ENCODE results near the gene CEP70.
"Not testable (repeated sequence)": the region's sequence is repeated elsewhere in the genome, so short reads cannot be mapped to it uniquely, and the experiment has no call there.

Gene CEP70

GRCh38 chr3:138594935-138595610, 1.0 kb upstream of the CEP70 start:
- peak overlapping the region; percentile 91 for H3K4me3 ChIP-seq (ENCODE audit: low read length)
- DNase-seq (ENCODE audit: low read depth, low spot score) = no peak

GRCh38 chr3:138593488-138594149, 441 bp downstream of the CEP70 start:
- DNase-seq (ENCODE audit: low read depth, low spot score) = no peak
- H3K4me3 ChIP-seq (ENCODE audit: low read length) = peak overlapping the region; percentile 91

- DNase-seq (ENCODE audit: low read depth, low spot score) = no peak
- peak overlapping the region; percentile 91 for H3K4me3 ChIP-seq (ENCODE audit: low read length)
Measured at GRCh38 chr3:138591392-138591791, 2.7 kb downstream of the CEP70 start.

- H3K4me3 ChIP-seq (ENCODE audit: low read length) = no peak overlapping the region
- no peak for DNase-seq (ENCODE audit: low read depth, low spot score)
Measured at GRCh38 chr3:138588445-138588844, 5.6 kb downstream of the CEP70 start.

GRCh38 chr3:138587374-138587773, 6.7 kb downstream of the CEP70 start:
- H3K4me3 ChIP-seq (ENCODE audit: low read length) = no peak overlapping the region
- DNase-seq (ENCODE audit: low read depth, low spot score) = no peak

GRCh38 chr3:138578961-138579574, 15.0 kb downstream of the CEP70 start:
- DNase-seq (ENCODE audit: low read depth, low spot score) = peak; percentile 84
- peak overlapping the region; percentile 42 for H3K4me3 ChIP-seq (ENCODE audit: low read length)

GRCh38 chr3:138578141-138578540, 15.9 kb downstream of the CEP70 start:
- peak overlapping the region; percentile 42 for H3K4me3 ChIP-seq (ENCODE audit: low read length)
- peak; percentile 96 for DNase-seq (ENCODE audit: low read depth, low spot score)

GRCh38 chr3:138573138-138573537, 20.9 kb downstream of the CEP70 start:
- no peak for DNase-seq (ENCODE audit: low read depth, low spot score)

GRCh38 chr3:138569624-138570023, 24.4 kb downstream of the CEP70 start:
- H3K4me3 ChIP-seq (ENCODE audit: low read length); DNase-seq (ENCODE audit: low read depth, low spot score): not testable (repeated sequence)

More at GRCh38 chr3:138573138-138573537, 20.9 kb downstream of the CEP70 start:
- H3K4me3 ChIP-seq (ENCODE audit: low read length) = no peak overlapping the region

- no peak overlapping the region for H3K4me3 ChIP-seq (ENCODE audit: low read length)
- no peak for DNase-seq (ENCODE audit: low read depth, low spot score)
Measured at GRCh38 chr3:138569090-138569489, 25.0 kb downstream of the CEP70 start.

GRCh38 chr3:138567403-138567802, 26.7 kb downstream of the CEP70 start:
- H3K4me3 ChIP-seq (ENCODE audit: low read length) = no peak overlapping the region
- DNase-seq (ENCODE audit: low read depth, low spot score) = no peak

- H3K4me3 ChIP-seq (ENCODE audit: low read length); DNase-seq (ENCODE audit: low read depth, low spot score): not testable (repeated sequence)
Measured at GRCh38 chr3:138566293-138566692, 27.8 kb downstream of the CEP70 start.

GRCh38 chr3:138562902-138563301, 31.2 kb downstream of the CEP70 start:
- H3K4me3 ChIP-seq (ENCODE audit: low read length); DNase-seq (ENCODE audit: low read depth, low spot score): not testable (repeated sequence)

- DNase-seq (ENCODE audit: low read depth, low spot score) = no peak
- H3K4me3 ChIP-seq (ENCODE audit: low read length) = no peak overlapping the region
Measured at GRCh38 chr3:138560501-138560900, 33.6 kb downstream of the CEP70 start.

GRCh38 chr3:138559134-138559533, 34.9 kb downstream of the CEP70 start:
- no peak for DNase-seq (ENCODE audit: low read depth, low spot score)

GRCh38 chr3:138554775-138555174, 39.3 kb downstream of the CEP70 start:
- not testable (repeated sequence) for H3K4me3 ChIP-seq (ENCODE audit: low read length); DNase-seq (ENCODE audit: low read depth, low spot score)

More at GRCh38 chr3:138559134-138559533, 34.9 kb downstream of the CEP70 start:
- no peak overlapping the region for H3K4me3 ChIP-seq (ENCODE audit: low read length)

GRCh38 chr3:138550958-138551357, 43.1 kb downstream of the CEP70 start:
- DNase-seq (ENCODE audit: low read depth, low spot score) = not testable (repeated sequence)

GRCh38 chr3:138549179-138549977, 44.7 kb downstream of the CEP70 start:
- no peak for DNase-seq (ENCODE audit: low read depth, low spot score)
- H3K4me3 ChIP-seq (ENCODE audit: low read length) = no peak overlapping the region

More at GRCh38 chr3:138550958-138551357, 43.1 kb downstream of the CEP70 start:
- not testable (repeated sequence) for H3K4me3 ChIP-seq (ENCODE audit: low read length)

- no peak overlapping the region for H3K4me3 ChIP-seq (ENCODE audit: low read length)
Measured at GRCh38 chr3:138547342-138547975, 46.6 kb downstream of the CEP70 start.

More at GRCh38 chr3:138547342-138547975, 46.6 kb downstream of the CEP70 start:
- no peak for DNase-seq (ENCODE audit: low read depth, low spot score)
